Hindlimb muscle (tissue), 1 donor: ENCODE data around the gene UGT2B17. TPM values are rescaled to one million over a fixed set of nuclear protein-coding genes. Genes with fewer than 3 reads are reported as not detected.
A peak's percentile ranks its signal among the peaks of the same experiment; 100 is the strongest.
"Not testable (repeated sequence)": the region's sequence is repeated elsewhere in the genome, so short reads cannot be mapped to it uniquely, and the experiment has no call there.

ENCODE experiments used
- DNase-seq: peaks from one replicate; pipeline ENCODE4 v3.0.0-alpha.2; 2013
- polyA plus RNA-seq: library from polyadenylated mRNA; unstranded; fragments of 120-200 nt; gene quantifications from one replicate; pipeline ENCODE4 v1.2.1, GENCODE V29; 2013; ENCODE audit not compliant: insufficient read length

Gene UGT2B17
- polyA plus RNA-seq, 1 donor: not detected

- DNase-seq: not testable (repeated sequence)
These were observed 7.1 kb downstream of the UGT2B17 start for GRCh38 chr4:68569036-68569435.

- not testable (repeated sequence) for DNase-seq
These were observed 7.6 kb downstream of the UGT2B17 start for GRCh38 chr4:68568535-68568934.

GRCh38 chr4:68566364-68566763, 9.8 kb downstream of the UGT2B17 start:
- not testable (repeated sequence) for DNase-seq

GRCh38 chr4:68565082-68565481, 11.0 kb downstream of the UGT2B17 start:
- DNase-seq: not testable (repeated sequence)

DNA sequence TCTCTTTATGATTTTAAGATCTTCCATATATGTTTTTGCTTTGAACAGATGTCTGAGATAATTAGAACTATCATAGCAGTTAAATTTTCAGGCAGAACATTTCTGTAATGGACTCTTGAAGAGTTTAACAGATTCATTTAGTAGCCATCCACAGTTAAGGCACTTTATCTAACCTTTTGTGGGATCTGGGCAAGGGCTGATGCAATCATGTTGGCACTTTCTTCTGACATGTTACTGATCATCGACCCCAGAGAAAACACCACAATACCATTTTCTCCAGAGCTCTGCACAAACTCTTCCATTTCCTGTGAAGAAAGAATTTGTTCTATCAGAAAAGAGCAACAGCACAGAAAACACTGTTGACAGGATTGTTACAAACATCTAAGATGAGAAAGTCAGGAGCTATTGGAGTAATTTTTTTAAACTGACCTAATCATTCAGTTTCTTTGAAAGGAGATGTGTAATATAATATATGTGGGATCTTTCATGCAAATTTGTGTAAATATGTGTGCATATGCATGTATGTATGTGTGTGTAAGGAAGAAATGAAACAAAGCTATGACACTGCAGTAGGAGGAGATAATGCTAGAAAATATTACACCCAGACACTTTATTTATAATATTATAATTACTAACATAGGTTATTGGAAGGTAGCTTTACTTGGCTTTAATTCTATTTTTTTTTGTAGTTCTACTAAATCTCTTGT, 15.6 kb downstream of the UGT2B17 start:
- DNase-seq: not testable (repeated sequence)

DNA sequence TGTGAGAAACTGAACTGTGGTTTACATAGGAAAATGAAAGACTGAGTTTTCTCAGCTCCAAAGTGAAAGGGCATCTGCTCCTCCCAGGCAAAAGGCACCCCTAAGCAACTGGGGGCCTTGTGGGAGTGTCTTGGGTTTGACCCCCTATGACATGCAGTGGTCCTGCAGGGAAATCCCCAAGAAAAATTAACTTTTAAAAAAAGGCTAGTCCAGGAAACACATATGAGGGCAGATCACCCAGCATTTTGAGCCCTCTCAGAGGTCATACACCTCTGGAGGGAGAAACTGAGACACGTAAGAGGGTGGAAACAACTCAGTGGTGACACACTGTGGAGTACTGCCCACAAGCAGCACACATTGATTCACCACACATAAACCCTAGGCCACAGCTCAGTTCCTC, 22.3 kb downstream of the UGT2B17 start:
- DNase-seq: not testable (repeated sequence)

- not testable (repeated sequence) for DNase-seq
These were observed 23.0 kb downstream of the UGT2B17 start for GRCh38 chr4:68552818-68553811.

DNA sequence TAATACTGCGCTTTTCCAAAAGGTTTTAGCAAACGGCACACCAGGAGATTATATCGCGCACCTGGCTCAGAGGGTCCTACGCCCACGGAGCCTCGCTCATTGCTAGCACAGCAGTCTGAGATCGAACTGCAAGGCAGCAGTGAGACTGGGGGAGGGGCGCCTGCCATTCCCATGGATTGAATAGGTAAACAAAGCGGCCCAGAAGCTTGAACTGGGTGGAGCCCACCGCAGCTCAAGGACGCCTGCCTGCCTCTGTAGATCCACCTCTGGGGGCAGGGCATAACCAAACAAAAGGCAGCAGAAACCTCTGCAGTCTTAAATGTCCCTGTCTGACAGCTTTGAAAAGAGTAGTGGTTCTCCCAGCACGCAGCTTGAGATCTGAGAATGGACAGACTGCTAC, 33.4 kb downstream of the UGT2B17 start:
- DNase-seq: not testable (repeated sequence)

- DNase-seq: no peak
These were observed 39.7 kb downstream of the UGT2B17 start for GRCh38 chr4:68536375-68536774.

- DNase-seq: no peak
These were observed 40.1 kb downstream of the UGT2B17 start for GRCh38 chr4:68535974-68536373.

- not testable (repeated sequence) for DNase-seq
These were observed 53.9 kb downstream of the UGT2B17 start for GRCh38 chr4:68522232-68522631.

DNA sequence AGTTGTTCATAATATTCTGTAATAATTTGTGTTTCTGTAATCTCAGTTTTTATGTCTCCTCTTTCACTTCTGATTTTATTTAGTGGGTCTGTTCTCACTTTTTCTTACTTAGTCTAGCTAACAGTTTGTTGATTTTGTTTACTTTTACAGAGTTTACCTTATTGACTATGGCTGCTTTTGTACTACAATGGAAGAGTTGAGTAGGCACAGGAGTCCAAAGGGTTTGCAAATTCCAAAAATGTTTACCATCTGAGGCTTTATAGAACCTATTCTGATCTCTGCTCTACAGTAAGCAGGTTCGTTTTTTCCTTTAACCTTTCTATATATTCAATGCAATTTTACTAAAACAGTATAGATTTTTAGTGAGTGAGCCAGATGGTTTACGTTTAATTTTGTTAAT, 55.1 kb downstream of the UGT2B17 start:
- no peak for DNase-seq

DNA sequence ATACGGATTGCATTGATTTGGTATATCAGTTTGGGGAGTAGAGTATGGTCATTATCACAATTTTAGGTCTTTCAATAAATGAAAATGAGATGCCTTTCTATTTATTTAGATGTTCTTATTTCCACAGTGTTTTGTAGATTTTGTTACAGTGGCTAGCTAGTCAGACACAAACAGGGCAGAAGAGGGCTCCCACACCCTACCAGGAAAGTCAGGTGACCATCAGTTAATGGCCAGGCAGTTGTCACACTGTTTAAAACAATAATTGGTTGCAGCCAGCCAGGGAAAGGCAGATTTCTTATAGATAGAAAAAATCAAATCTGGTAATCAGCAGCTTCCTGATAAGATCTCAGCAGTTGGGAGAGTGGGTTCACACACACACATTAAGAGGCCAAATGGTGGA, 57.2 kb downstream of the UGT2B17 start:
- DNase-seq: no peak

GRCh38 chr4:68505452-68505851, 70.7 kb downstream of the UGT2B17 start:
- DNase-seq: not testable (repeated sequence)

- not testable (repeated sequence) for DNase-seq
These were observed 71.3 kb downstream of the UGT2B17 start for GRCh38 chr4:68504836-68505235.

GRCh38 chr4:68503462-68503861, 72.7 kb downstream of the UGT2B17 start:
- DNase-seq: not testable (repeated sequence)

DNA sequence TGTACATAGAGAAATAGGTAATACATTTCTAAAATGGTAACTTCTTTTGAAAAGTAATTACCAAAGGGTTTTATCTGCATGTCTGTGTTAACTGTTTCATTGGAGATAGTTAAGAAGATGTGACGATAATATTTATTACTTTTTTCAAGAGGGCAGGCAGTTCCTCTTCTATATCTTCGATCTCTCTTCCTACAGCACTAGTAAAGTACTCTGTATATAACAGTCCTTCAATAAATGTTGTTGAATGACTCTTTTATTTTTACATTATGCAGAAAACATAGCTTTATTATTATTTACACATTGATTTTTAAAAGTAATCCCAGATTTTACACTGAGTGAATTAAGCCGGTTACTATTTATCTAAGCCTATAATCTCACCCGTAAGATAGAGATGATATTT, 77.1 kb downstream of the UGT2B17 start:
- no peak for DNase-seq

- peak; percentile 50 for DNase-seq
These were observed 77.6 kb downstream of the UGT2B17 start for GRCh38 chr4:68498413-68499007.

DNA sequence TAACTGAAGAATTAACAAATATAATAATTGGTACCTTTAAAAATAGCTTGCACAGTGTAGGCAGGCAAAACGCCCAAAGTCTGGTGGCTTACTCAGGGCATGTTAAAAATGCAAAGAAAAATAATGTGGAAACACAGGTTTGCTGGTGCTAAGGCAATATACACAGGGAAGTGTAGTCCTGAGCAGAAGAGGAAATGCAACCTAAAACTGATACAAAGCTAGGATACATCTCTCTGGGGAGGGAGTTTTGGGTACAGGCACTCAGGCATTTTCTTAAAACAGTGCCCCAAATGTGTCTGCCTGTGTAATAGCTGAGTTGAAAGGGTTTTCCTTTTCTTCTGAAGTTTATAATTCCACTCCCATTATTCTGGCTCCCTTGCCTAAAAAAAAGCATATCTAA, 81.4 kb downstream of the UGT2B17 start:
- no peak for DNase-seq

DNA sequence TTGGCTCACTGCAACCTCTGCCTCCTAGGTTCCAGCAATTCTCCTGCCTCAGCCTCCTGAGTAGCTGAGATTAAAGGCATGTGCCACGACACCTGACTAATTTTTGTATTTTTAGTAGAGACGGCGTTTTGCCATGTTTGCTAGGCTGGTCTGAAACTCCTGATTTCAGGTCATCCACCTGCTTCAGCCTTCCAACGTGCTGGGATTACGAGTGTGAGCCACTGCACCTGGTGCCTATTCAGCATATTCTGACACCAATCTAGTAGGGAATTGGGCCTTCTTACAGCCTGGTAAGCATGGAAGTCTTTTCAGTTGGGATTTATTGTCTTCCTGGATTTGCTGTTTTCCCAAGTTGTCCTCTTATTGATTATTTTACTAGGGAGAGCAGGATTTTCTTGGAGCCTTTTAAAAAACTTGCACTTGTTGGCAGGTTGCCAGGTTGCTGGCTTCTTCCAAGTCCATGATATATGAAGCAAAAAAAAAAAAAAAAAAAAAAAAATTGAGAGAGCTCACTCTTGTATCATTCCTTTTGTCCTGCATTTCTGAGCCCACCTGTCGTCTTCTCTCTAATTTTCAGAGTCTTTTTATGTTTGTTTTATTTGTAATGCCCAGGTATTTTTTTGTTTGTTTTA, 85.2 kb downstream of the UGT2B17 start:
- peak; percentile 1 for DNase-seq

DNA sequence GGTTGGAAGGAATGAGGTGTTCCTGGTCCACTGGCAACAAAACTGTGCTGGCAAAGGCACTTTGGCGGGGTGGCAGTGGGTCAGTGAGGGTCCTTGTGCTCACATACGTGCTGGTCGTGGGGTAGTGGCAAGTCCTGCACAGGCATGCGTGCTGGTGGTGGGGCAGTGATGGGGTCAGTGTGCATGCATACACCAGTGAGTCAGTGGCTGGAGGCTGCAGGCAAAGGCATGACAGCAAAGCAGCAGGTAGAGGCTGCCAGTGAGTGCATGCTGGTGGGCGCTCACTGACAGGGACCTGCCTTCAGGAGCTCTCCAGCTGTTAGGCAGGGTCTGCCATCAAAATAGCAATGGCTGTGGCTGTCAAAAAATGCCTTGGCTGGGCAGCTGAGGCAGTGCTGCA, 86.8 kb downstream of the UGT2B17 start:
- DNase-seq: no peak
